HG02798 (cell line): ENCODE data around the gene CPB1.
"Not testable (repeated sequence)": the region's sequence is repeated elsewhere in the genome, so short reads cannot be mapped to it uniquely, and the experiment has no call there.

ENCODE experiments used
- ATAC-seq: cut with Tn5 transposase; IDR thresholded peaks from one replicate; pipeline ENCODE4 v1.9.1; 2021; ENCODE audit warnings: mild to moderate bottlenecking; ENCODE audit not compliant: unreplicated experiment, poor library complexity

Gene CPB1

DNA sequence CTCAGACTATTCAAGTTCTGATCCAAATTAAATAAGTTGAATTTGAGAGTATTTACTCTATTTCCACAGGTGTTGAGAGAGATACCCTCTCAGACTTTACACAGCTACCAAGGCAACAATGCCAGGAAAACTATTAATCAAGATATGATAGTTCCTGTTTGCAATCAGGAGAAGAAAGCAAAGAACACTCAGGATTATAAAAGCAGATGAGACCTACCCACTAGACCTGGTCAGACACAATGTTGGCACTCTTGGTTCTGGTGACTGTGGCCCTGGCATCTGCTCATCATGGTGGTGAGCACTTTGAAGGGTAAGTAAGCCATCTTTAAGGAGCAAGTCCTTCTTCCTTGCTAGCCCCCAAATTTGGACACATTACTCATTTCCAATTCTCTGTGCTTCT is at the start of gene CPB1:
Gene CPB1 (plus strand): TSS at position 227 of the 400 bp plus-strand sequence. CDS start 13 bp downstream, at position 240.
- ATAC-seq, result no peak

DNA sequence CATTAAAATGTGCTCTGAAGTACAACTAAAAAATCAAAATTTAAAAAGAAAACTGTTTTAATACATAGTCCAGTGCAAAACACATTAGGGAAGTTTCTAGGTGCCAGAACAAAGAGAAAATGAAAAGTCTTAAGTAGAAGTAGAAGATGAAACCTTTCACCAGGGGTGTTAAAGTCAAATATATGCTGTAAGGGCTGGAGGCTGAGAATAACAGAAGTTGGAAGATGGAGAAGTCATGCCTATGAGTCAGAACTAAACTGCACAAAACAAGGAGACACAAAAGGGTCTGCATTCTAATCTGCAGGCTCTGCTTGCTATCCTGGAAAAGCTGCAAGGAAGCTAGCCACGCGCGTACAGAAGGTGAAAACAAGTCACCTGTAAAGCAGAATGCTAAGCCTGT is 48.7 kb upstream of the CPB1 start:
- no peak for ATAC-seq

DNA sequence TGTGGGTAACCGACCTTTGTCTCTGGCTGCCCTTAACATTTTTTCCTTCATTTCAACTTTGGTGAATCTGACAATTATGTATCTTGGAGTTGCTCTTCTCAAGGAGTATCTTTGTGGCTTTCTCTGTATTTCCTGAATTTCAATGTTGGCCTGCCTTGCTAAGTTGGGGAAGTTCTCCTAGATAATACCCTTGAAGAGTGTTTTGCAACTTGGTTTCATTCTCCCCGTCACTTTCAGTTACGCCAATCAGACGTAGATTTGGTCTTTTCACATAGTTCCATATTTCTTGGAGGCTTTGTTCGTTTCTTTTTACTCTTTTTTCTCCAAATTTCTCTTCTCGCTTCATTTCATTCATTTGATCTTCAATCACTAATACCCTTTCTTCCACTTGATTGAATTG is 42.6 kb upstream of the CPB1 start:
- not testable (repeated sequence) for ATAC-seq

DNA sequence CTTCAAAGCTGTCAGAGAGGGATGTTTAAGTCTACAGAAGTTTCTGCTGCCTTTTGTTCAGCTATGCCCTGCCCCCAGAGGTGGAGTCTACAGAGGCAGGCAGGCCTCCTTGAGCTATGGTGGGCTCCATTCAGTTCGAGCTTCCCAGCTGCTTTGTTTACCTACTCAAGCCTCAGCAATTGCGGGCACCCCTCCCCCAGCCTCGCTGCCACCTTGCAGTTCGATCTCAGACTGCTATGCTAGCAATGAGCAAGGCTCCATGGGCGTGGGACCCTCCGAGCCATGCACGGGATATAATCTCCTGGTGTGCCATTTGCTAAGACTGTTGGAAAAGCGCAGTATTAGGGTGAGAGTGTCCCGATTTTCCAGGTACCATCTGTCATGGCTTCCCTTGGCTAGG is 41.5 kb upstream of the CPB1 start:
- ATAC-seq, result not testable (repeated sequence)

DNA sequence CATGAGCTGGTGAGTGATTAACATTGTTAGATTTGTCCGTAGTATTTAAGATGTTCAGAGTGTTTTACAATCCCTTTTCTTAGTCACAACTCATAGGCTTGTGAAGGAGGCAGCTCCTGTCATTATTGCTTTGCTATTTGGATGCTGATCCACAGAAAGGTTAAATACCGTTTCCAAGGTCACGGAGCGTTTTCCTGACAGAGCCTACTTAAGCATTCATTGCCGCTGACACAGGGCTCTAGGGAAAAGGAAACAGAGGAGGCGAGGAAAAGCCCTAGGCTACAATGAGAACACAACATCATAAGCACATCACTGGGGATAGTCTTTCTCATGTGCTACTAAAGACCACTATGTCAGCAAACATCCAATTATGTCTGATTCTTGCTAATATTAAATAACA is 38.5 kb upstream of the CPB1 start:
- no peak for ATAC-seq

DNA sequence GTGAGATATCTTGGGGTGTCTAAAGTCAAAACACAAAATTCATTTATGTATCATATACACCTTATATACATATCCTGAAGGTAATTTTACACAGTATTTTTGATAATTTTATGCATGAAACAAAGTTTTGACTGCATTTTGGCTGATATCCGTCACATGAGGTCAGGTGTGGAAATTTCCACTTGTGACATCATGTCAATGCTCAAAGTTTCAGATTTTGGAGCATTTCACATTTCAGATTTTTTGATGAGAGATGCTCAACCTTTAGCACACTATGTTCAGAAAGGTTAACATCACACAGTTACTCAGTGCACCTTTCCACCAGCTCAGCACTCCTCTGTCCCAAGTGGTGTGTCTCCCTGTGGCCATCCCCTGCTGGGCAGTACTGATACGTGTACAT is 37.7 kb upstream of the CPB1 start:
- no peak for ATAC-seq

DNA sequence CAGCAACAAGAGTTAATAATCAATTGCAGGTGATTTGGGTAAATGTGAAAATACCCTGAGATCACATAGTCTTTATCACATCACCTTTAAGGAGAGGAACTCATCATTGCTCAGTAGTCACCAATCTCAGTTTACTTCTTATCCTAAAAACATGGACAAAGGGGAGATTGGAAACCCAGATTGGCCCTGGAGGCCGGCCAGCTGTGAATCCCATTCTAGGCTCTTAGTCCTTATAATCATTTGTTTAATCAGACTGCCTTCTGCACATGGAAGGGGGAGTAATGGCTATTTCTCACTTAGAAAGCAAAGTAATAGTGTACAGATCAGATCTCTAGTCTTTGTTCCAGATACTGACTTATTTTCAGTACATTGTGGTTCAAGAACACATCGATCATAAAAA is 37.2 kb upstream of the CPB1 start:
- ATAC-seq, result no peak

DNA sequence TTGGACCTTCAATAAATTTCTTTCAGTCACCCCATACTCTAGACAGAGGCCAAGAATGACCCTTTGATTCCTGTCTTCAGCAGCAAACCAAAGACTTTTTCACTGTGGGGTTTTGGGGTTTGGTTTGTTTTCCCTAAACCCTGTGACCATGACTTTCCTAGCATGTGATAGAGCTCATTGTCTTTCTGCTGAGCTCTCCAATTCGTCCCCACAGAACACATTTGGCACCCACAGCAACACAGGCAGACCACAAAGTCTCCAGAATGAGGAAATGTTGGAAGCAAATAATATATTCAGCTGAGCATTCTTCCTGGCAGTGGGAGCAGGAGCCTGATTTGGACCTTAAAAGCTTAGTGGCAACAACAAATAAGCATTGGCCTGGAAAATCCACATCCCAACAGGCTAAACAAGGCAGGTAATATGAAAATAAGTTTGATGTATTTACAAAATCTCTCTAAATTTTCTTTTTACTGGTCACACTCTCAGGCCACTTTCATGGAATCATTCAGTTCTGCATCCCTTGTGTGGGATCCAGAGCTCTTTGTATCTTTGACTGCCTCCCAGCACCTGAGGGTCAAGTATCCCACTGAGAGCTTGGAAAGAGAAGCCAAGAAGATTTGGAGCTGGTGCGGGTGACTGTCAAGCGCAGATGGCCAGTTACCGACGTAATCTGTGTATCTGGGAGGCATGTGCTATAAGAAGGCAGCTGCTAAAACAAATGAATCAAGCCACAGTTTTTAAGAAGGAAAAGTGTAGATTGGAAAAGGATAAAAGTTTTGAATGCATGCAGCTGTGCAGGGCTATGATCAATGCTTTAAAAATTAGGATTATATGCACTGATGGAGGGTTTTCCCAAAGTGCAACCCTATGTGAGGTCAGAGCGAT is 36.5 kb upstream of the CPB1 start:
- ATAC-seq, result no peak

DNA sequence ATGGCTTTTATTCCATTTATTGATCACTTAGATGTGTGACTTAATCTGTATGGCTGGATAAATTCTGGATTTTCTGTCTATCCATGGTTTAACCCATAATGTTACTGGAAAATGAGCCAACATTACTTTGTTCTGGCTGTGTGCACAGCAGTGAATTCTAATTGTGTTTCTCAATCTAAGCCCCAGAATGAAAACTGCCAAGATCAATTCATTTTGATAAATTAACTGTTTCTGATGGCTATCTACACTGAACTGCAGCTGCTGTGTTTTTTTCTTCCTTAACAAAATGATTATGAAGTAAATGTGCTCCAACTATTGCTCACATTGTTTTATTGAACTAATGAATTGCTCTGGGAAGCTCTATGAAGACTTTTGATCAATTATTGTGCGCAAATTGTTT is 35.7 kb upstream of the CPB1 start:
- no peak for ATAC-seq

DNA sequence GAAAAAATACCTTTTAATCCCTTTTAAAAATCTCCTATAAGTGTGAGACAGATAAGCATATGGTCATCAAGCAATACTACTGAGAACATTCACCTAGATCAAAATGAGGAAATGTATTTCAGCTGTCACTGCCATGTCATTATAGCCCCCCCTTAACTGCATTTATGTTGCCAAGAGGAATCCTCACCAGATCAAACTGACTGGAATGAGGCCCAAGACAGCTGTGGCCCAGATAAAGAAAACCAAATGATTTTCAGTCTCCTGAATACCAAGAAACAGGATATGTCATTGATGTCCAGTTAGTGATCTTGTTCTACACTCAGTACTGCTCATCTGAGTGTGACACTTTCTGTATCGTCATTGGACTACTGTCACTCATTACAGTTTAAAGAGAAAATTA is 35.1 kb upstream of the CPB1 start:
- ATAC-seq, result no peak

DNA sequence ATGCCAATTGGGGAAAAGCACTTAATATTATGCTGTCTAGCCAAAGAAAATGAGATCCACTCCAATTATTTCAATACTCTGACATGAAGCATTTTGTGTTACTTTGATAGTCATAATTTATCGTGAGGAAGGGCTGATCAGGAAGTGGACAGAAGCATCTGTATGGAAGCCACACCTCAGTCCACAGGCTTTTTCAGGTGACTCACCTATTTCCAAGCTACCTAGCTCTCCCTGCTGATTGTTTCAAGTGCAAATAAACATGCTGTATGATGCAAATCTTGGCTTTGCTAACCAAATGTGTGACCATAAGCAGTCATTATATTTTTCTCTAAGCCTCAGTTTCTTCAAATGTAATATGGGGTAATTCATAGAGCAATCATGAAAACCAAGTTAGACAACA is 30.8 kb upstream of the CPB1 start:
- no peak for ATAC-seq

DNA sequence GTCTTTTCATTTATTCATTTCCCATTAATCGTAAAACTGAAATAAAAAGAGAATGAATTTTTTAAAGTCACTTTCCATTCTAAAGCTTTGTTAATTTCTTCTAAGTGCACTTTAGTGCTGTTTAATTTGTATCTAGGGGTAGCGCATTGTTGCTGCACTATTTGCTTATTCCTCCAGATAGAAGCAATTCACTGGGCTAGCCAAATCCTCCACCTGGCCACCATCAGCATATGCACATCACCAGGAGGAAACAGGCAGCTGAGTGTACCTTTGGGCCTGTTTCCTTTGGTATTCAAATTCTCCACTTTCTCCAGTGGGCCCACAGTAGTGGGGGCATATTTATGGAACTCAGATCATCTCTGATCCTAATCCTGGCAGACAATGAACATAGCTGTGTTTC is 29.8 kb upstream of the CPB1 start:
- no peak for ATAC-seq

DNA sequence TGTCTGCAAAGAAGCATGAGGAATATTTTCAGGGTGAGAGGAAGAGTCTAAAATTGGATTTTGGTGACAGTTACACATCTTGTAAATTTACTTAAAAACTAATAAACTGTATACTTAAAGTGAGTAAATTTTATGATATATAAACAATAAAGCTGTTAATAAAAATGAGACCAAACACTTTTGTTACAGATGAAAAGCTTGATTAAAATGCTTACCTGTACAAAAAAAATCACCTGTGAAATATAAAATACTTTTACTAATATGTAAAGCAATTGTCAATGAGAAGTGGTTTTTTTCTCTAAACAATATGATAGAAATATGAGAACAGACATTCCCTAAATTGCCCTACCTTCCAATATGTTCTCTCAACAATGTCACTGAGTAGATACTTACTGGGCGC is 27.2 kb upstream of the CPB1 start:
- no peak for ATAC-seq

DNA sequence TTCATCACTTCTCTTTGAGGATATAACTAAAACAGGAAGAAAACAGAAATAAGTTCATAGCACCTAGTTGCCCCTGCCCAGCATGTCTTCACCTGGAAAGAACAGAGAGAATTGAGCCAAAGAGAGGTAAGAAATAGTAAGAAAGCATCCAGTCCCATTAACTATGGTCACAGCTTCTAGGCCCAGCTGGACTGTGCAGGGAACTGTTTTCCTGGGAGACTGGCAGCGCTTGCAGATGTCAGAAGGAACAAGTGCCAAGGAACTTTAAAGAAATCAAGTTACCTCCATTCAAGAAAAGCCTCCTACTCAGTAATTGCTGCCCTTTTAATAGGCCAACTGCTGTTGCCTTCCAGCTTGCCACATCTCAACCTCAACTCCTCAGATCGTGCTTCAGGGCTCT is 17.8 kb upstream of the CPB1 start:
- no peak for ATAC-seq

DNA sequence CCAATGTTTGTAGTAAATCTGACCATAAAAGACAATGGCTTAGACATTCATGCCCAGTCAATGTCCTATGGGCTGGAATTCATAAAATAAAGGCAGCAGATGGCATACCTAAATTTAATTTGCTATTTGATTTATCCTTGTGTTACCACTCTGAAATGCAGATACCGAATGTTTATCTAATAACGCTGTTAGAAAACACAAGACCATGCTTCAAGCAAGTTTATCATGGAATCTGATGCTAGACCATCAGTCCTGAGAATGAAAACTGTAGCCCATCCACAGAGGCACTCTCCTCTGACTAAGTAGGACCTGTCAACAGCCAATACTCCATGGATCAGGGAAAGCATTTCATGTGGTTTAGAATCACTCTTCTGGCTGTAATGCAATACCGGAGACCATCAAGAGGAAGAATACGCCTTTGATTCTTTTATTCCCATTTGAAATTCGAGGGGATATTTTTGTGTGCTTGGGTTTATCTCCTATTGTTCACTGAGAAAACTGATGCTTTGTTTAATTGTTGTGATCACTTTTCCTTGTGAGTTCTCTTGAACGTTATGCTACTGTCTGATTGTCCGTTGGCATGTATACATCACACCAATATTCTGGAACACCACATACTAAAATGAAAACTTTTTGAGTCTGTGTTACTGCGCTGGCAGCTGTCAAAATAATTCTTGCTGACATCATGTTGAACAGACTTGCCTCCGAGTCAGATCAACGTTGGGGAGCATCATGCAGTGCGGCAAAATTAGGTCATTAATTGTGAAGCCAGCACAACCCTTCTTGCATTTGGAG is 12.1 kb upstream of the CPB1 start:
- no peak for ATAC-seq

DNA sequence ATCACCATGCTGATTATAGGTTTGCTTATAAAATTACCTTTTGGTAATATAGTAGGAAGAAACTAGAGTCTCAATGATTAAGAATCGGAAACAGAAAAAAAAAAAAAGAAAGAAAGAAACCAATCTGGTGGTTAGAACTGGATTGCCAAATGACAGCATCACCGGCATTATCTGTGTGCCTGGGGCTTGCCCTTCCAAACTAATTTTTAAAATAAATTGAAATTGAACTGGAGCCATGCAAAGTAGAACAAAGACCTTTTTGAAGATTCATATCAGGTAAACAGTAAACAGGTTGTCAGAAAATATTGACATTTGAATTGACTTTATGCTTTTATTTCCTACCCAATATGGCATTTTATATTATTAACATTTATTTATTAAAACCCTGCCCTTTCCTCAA is 11.2 kb upstream of the CPB1 start:
- no peak for ATAC-seq

DNA sequence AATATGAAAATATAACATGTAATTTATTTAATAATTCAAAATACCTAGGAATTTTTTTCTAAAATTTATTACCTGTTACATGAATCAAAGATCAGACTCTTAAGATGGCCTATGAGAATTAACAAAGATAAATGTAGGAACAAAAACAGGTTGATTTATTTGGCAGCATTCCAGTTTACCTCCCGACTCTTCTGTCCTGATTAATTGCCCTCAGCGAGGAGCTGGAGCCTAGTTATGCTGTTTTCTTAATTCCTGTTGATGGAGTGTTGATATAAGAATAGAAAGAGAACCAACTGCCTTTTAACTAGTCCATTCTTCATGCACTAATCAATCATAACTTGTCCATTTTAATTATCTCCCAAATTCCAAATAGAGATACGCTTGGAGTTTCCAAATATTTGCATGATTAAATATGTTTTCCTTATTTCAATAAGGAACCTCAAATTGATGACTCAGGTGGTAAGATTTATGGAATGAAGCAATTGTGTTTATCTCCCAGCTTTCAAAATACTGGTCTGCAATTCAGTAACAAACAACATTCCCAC is 10.6 kb upstream of the CPB1 start:
- no peak for ATAC-seq

DNA sequence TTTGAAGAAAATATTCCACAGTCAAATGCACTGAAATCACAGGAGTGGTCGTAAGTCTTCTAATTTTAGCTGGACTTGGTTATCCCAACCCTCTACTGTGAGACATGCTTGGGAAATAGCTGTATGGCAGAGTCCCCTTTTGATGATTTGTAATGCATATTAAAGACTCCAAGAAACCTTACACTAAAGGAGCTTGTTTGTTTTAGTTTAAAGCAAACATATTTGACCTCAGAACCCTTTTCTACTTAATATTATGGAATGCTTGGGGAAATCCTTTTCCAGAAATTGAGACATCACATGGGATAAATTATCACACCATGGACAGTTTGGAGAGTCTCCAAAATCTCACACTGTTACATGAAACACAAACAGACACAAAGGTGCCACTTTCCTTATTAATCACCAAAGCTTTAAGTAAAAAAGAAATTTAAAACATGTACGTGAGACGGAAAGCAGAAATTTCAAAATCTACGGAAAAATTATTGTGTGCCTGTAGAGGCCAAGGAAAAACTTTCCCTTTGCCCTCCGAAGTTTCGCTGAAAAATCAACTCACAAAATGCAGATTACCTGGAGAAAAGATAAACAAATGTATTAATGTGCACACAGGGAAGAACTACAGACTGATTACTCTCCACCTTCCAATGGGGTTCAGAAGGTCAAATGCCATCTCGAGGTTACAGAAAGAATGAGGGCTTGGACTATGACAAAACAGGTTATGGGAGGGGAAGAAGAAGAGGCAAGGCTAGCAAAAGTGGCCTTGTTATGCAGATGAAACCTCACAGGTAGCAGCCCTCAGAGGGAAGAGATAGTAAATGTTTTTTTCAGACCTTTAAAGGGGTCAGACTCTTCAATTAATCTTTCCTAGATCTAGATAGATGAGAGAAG is 7.0 kb upstream of the CPB1 start:
- ATAC-seq, result no peak

DNA sequence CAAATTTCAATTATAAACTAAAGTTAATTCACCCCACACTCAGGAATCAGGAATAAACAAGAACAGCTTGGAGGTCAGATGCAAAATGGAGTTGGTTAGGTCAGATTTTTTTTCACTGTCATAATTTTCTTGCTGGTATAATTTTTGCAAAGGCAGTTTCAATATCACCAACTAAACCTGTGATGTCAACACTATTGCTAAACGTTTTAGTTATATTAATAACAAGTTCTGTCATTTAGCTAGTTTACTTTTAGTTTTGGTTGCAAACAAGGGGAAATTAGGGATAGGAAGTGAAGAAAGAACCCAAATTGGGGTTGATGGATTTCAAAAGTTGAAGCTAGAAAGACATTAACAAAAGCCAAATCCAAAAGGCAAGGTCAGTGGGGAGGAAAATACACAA is 4.6 kb upstream of the CPB1 start:
- no peak for ATAC-seq

DNA sequence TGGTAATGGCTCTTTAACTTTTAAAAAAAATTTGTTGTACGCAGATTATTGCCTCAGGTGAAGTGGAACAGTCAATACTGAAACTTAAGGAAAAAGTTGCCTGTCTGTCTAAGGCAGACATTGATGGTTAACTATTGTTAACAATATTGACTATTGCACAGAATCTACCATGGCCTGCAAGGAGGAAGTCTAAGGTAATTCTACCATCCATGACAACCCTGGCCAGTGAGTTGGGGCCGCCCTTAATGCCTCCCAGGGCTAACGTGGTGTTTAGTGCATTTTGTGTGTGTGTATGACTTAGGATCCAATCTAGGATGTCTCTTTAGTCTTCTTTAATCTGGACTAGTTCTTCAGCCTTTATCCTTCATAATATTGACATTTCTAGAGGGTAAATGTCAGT is 2.1 kb upstream of the CPB1 start:
- no peak for ATAC-seq
